ENCODE measurements around the gene FSCB.
"Not testable (repeated sequence)": the region's sequence is repeated elsewhere in the genome, so short reads cannot be mapped to it uniquely, and the experiment has no call there.

Gene FSCB, protein sequence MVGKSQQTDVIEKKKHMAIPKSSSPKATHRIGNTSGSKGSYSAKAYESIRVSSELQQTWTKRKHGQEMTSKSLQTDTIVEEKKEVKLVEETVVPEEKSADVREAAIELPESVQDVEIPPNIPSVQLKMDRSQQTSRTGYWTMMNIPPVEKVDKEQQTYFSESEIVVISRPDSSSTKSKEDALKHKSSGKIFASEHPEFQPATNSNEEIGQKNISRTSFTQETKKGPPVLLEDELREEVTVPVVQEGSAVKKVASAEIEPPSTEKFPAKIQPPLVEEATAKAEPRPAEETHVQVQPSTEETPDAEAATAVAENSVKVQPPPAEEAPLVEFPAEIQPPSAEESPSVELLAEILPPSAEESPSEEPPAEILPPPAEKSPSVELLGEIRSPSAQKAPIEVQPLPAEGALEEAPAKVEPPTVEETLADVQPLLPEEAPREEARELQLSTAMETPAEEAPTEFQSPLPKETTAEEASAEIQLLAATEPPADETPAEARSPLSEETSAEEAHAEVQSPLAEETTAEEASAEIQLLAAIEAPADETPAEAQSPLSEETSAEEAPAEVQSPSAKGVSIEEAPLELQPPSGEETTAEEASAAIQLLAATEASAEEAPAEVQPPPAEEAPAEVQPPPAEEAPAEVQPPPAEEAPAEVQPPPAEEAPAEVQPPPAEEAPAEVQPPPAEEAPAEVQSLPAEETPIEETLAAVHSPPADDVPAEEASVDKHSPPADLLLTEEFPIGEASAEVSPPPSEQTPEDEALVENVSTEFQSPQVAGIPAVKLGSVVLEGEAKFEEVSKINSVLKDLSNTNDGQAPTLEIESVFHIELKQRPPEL

DNA sequence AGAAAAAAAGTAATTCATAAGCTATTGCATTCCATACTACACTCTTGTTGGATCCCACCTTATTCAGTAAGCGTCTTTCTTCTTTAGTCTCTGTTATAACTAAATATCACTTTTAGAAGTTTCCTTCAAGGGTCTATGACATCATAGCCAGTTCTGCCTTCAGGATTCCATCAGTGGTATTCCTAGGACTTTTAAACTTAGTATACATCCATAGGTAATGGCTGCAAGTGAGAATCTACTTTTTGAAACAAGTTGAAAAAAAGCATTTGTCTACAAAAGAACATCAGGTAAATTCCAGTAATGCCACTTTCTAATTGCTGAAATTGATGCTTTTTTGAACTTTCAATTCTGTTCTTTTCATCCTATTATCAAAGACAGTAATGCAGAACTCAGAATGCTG is at the start of gene FSCB:
Gene FSCB, minus strand, starts transcription at position 101 of the 400 bp plus-strand sequence. CDS start 296 bp downstream, outside the sequence.
- DNase-seq: no peak

DNA sequence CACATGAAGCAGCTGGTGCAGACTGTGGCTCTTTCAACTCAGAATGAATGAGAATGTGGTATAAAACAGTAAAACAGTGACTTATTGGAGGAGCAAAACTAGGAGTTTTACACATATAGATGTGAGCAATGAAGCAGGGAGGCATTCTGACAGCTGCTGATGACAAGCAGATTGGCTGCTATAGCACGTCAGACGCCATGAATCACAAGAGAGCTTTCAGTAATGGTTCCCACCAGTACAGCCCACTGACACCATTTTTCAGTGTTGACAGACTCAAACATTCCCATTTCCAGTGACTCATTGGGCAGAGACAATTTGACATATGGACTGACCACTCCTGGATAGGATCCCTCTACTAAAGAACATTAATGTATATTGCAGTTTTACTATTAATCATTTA is 24.6 kb upstream of the FSCB start:
- no peak for DNase-seq

DNA sequence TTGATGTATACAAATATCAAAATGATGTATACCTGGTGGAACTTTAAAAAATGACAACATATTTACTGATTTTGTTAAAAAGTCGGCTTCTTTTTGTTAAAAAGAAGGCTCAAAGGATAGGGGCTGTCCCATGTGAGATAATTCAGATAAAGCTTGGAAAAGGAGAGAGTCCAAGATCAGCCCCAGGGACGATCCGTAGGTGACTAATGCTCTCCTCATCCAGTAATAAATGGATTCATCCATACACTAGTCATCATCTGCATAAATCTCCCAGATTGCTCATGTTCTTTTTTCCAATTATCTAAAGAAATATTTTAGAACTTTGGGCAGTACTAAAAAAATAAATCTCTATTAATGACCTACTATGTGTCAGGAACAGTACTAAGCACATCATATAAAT is 23.4 kb upstream of the FSCB start:
- DNase-seq: no peak

DNA sequence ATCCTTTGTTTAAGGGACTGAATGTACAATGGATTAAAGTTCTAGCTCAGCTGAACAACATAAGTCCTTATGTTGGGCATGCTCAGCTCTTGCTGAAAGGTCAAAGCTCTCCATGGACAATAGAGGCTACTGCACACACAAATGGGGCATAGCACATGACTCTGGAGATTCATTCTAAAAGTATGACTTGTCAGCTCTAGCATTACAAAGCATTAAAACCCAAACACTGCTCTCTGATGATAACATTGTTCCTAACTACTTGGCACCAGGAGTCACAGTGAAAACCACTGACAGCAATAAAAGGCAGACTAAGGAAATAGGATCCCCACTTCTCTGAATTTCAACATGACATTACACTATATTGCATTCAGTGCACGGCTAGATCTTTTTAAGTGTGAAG is 21.9 kb upstream of the FSCB start:
- DNase-seq: no peak

DNA sequence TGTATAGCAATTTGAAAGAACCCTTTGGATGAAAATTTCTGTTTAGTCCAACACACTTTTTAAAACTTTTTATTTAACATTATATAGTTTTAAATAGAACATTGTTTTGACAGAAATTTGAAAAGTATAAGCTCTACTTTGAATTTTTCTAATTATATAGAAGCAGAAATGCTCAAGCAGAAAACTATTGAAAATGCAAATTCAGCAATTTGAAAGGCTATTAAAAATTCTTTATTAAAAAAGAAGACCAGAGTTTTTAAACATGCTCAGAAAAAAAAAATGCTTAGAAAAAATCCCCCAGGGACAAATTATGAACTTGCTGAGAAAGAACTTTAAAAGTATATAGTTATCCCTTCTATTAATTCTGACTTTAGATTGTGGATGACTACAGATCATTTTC is 21.1 kb upstream of the FSCB start:
- DNase-seq: no peak

DNA sequence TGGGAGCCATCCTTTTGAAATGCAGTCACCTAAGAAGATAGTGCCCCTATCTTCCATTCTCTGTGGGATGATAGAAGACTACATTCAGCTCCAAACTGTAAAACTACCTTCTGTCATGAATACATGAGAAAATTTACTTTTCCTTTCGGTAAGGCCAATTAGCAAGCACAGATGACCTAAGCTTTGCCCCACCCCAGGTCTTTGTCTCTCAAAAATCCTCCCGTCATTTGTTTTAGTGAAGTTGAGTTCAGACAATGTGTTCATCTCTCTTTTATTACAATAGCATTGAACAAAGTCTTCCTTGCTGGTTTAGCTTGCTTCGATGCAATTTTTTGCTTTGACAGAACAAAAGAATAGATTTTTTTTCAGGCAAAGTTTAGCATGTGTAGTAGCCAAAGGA is 18.2 kb upstream of the FSCB start:
- DNase-seq: no peak

DNA sequence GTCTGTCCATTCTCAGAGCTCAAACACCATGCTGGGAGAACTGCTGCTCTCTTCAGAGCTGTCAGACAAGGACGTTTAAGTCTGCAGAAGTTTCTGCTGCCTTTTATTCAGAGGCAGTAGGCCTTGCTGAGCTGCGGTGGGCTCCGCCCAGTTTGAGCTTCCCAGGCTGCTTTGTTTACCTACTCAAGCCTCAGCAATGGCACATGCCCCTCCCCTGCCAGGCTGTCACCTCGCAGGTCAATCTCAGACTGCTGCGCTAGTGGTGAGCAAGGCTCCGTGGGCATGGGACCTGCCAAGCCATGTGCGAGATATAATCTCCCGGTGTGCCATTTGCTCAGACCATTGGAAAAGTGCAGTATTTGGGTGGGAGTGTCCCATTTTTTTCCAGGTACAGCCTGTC is 8.6 kb upstream of the FSCB start:
- not testable (repeated sequence) for DNase-seq

DNA sequence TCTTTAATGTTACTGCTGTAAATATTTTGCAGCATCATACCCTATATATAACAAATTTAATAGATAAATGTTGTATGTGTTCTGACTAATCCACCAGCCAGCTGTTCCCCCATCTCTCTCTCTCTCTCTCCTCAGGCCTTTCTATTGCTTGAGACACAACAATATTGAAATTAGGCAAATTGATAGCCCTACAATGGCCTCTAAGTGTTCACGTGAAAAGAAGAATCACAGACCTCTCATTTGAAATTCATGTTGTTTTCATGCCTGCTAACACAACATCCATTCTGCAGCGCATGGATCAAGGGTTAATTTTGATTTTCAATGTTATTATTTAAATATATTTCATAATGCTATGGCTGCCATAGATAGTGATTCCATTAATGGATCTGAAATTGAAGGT is 1.8 kb upstream of the FSCB start:
- DNase-seq: no peak

DNA sequence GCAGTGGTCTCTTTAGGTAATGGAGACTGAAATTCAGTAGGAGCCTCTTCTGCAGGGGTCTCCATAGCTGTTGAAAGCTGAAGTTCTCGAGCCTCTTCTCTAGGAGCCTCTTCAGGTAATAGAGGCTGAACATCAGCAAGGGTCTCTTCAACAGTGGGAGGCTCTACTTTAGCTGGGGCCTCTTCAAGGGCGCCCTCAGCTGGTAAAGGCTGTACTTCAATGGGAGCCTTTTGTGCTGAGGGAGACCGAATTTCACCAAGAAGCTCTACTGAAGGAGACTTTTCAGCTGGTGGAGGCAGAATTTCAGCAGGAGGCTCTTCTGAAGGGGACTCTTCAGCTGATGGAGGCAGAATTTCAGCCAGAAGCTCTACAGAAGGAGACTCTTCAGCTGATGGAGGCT is 1.5 kb downstream of the FSCB start:
- DNase-seq: no peak

DNA sequence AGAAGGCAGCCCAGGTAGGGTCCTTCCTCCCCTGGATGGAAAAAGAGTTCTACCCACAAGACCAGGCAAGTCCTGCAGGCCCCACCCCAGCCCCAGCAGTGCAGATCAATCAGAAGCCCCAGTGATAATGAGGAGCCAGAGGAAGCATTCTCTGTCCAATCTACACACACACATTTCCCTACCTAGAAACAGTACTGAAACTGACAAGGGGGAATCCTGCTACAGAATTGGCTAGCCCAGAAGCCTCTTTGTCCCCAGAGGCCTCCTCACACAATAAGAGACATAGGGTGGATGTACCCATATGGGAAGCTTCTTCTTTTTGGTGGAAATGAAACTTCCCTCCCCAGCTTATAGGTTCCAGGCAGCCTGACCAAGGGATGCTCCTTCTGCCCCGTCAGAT is 9.9 kb downstream of the FSCB start:
- DNase-seq: no peak

DNA sequence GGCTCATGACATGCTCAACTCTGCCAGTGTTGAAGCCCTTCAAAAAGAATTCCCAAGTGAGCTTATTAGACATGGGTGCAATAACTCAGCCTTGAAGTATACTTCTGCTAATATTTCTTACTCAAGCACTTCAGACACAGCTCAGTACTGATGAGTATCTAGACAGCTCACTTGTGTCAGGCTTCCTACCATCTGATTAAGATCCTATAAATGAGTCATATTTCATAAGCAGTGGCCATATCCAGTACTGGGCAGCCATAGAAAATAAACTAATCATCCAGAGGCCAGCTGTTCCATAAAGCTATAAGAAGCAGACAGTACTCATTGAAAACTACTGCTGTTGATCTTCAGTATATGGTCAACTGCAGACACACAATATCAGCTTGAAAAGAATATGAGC is 12.9 kb downstream of the FSCB start:
- DNase-seq: no peak

DNA sequence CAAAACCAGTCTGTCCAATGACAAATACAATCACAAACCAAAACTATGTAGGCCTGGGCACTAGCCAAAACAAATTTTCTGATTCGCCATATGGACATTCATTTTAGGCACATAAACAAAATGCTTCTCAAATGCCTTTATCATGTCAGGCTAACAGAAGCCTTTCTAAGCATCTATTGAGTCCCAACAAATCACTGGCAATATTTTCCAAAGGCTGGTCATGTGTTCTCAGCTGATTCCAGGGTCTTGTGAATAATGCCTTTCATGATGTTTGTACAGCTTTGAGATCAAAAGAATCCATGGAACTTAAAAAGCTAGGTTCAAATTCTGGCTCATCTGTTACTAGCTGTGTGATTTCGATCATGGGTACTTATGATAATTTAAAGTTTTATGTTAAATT is 16.1 kb downstream of the FSCB start:
- no peak for DNase-seq

DNA sequence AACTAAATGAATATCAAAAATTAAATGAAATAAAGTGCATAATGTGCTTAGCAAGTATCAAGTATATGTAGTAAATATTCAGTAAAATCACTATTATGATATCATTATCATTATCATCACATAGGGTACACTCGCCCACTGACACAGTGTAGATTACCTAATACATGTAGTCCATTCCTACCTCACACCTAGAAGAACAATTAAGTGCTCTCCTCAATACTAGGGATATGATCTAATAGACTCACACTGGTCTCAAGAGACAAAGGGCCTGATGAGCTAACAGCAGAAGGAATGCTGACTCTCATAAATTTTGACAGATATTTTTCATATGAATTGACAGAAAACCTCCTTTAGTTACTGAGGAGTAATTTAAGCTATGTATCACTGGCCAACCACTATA is 29.1 kb downstream of the FSCB start:
- DNase-seq: no peak

DNA sequence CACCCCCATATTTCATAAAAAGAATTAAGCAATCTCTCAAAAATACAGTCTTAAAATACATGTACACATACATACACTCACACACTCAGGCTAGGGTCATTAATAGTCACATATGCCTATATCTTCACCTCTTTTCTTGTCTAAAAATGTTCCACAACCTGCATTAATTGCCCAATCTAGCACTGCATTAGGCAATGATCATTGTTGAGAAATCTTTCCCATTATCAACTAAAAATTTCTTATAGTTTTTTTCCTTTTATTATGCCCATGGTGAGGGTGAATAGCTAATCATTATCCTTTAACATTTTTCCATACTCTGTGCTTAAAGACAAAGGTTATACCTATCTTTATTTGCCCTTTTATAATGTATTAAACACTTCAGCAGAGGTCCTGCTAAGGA is 38.3 kb downstream of the FSCB start:
- DNase-seq: no peak

DNA sequence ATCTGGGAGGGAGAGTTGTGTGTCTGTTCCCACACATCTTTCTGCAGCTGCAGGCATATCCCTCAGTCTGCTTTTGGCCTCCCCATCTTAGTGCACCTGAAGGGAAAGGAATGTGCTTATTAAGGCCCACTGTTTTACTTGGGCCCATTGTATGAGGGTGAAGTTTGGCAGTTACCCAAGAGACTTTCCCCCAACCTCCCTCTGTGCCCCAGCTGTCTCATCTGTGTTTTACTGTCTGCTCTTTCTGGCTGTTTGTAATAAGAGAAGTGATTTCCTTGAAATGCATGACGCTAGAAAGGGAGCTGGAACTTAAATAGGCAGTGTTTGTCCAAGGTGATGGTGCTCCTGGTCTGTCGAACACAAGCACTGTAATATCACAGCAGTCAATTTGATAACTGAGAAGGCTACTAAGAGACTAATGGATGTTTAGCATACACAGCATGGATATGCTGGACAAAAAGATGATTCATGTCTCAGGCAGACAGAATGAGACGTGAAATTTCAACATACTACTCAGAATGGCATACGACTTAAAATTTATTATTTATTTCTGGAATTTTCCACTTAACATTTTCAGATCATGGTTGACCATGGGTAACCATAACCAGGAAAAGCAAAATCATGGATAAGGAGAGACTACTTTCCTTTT is 43.6 kb downstream of the FSCB start:
- no peak for DNase-seq

DNA sequence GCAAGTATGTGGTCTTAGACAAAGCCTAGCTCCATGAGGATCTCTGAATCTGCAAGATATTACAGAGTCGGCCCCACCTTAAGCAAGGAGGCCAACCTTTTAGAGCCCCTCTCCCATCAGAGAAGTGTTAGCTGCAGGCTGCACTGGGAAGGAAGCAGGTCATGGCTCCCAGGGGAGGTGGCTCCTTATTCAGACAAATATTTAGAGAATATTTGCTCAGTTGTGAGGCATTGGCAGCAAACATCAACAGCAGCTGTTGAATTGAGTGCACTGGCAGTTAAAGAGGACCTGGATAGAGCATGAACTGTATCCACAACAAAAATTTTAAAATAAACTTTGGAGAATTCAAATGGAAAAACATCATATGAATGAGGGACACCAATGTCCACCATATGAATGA is 44.7 kb downstream of the FSCB start:
- no peak for DNase-seq

DNA sequence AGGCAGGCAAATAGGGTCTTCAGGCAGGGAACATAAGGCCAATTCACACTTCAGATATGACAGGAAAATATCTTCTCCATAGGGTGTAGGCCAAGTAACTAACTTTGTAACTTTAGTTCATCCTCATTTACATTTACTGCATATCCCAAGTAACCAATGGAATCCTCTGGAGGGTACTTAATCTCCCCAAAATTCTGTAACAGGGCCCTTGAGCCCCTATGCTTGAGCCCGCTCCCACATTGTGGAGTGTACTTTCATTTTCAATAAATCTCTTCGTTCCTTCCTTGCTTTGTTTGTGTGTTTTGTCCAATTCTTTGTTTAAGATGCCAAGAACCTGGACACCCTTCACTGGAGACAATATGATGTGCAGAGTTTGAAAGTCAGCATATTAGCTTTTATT is 45.3 kb downstream of the FSCB start:
- no peak for DNase-seq
